ENCODE measurements around the gene HERC3. TPM values are rescaled to one million over a fixed set of nuclear protein-coding genes. Genes with fewer than 3 reads are reported as not detected.

HERC3 gene
- total and polyA plus RNA-seq, 2 experiments from 2014 or later: 2.2 to 2.4 TPM

- Histone ChIP-seq H3K4me2 (no peak overlapping the region), H3K27me3 (ENCODE audit: insufficient read depth) (peaks cover 3% of the 10 kb centered on the region; the same call in 1 of the 2 replicates)
- H3K4me3 Mint-ChIP-seq: no peak overlapping the region
Observed at GRCh38 chr4:88600176-88600838, 8.0 kb downstream of the HERC3 start.

More at GRCh38 chr4:88600176-88600838, 8.0 kb downstream of the HERC3 start:
- peaks cover 33% of the 10 kb centered on the region for H3K4me1 Mint-ChIP-seq
- H4K20me1 ChIP-seq (replicated peaks; ENCODE audit: insufficient read depth): no peaks in the 10 kb centered on the region
- H3K9me3 Mint-ChIP-seq: no peaks in the 10 kb centered on the region; the same call in 2 of the 3 replicates
- H3K36me3 Mint-ChIP-seq (ENCODE audit: low read depth): no peaks in the 10 kb centered on the region
- H3F3A ChIP-seq (replicated peaks; ENCODE audit: low read depth): no peaks in the 10 kb centered on the region
- H3K9me2 ChIP-seq (ENCODE audit: insufficient read depth): no peaks in the 10 kb centered on the region
- TF ChIP-seq, protein P1, sequence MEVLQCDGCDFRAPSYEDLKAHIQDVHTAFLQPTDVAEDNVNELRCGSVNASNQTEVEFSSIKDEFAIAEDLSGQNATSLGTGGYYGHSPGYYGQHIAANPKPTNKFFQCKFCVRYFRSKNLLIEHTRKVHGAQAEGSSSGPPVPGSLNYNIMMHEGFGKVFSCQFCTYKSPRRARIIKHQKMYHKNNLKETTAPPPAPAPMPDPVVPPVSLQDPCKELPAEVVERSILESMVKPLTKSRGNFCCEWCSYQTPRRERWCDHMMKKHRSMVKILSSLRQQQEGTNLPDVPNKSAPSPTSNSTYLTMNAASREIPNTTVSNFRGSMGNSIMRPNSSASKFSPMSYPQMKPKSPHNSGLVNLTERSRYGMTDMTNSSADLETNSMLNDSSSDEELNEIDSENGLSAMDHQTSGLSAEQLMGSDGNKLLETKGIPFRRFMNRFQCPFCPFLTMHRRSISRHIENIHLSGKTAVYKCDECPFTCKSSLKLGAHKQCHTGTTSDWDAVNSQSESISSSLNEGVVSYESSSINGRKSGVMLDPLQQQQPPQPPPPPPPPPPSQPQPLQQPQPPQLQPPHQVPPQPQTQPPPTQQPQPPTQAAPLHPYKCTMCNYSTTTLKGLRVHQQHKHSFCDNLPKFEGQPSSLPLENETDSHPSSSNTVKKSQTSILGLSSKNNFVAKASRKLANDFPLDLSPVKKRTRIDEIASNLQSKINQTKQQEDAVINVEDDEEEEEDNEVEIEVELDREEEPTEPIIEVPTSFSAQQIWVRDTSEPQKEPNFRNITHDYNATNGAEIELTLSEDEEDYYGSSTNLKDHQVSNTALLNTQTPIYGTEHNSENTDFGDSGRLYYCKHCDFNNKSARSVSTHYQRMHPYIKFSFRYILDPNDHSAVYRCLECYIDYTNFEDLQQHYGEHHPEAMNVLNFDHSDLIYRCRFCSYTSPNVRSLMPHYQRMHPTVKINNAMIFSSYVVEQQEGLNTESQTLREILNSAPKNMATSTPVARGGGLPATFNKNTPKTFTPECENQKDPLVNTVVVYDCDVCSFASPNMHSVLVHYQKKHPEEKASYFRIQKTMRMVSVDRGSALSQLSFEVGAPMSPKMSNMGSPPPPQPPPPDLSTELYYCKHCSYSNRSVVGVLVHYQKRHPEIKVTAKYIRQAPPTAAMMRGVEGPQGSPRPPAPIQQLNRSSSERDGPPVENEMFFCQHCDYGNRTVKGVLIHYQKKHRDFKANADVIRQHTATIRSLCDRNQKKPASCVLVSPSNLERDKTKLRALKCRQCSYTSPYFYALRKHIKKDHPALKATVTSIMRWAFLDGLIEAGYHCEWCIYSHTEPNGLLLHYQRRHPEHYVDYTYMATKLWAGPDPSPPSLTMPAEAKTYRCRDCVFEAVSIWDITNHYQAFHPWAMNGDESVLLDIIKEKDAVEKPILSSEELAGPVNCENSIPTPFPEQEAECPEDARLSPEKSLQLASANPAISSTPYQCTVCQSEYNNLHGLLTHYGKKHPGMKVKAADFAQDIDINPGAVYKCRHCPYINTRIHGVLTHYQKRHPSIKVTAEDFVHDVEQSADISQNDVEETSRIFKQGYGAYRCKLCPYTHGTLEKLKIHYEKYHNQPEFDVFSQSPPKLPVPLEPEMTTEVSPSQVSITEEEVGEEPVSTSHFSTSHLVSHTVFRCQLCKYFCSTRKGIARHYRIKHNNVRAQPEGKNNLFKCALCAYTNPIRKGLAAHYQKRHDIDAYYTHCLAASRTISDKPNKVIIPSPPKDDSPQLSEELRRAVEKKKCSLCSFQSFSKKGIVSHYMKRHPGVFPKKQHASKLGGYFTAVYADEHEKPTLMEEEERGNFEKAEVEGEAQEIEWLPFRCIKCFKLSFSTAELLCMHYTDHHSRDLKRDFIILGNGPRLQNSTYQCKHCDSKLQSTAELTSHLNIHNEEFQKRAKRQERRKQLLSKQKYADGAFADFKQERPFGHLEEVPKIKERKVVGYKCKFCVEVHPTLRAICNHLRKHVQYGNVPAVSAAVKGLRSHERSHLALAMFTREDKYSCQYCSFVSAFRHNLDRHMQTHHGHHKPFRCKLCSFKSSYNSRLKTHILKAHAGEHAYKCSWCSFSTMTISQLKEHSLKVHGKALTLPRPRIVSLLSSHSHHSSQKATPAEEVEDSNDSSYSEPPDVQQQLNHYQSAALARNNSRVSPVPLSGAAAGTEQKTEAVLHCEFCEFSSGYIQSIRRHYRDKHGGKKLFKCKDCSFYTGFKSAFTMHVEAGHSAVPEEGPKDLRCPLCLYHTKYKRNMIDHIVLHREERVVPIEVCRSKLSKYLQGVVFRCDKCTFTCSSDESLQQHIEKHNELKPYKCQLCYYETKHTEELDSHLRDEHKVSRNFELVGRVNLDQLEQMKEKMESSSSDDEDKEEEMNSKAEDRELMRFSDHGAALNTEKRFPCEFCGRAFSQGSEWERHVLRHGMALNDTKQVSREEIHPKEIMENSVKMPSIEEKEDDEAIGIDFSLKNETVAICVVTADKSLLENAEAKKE (CRISPR knock-in tag; IDR thresholded peaks at IDR 0.05): no peak
- no peak for TF ChIP-seq CREB1 (CRISPR knock-in tag; IDR thresholded peaks at IDR 0.05; ENCODE audit: low read depth)
- TF ChIP-seq, protein P2, sequence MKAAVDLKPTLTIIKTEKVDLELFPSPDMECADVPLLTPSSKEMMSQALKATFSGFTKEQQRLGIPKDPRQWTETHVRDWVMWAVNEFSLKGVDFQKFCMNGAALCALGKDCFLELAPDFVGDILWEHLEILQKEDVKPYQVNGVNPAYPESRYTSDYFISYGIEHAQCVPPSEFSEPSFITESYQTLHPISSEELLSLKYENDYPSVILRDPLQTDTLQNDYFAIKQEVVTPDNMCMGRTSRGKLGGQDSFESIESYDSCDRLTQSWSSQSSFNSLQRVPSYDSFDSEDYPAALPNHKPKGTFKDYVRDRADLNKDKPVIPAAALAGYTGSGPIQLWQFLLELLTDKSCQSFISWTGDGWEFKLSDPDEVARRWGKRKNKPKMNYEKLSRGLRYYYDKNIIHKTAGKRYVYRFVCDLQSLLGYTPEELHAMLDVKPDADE (IDR thresholded peaks at IDR 0.05): no peak
- TF ChIP-seq EZH2 (IDR thresholded peaks at IDR 0.05; ENCODE audit: low read depth, unreplicated experiment): no peak
- TF ChIP-seq ZNF114 (CRISPR knock-in tag; IDR thresholded peaks at IDR 0.05): no peak
- no peak for TF ChIP-seq REST (IDR thresholded peaks at IDR 0.05; ENCODE audit: unreplicated experiment)
- TF ChIP-seq NANOG (IDR thresholded peaks at IDR 0.05; ENCODE audit: borderline replicate concordance): no peak
- no peak for TF ChIP-seq EZH2phosphoT487 (IDR thresholded peaks at IDR 0.05; ENCODE audit: unreplicated experiment)
- no peak for TF ChIP-seq ZNF331 (CRISPR knock-in tag; IDR thresholded peaks at IDR 0.05; ENCODE audit: low read depth)
- no peak for TF ChIP-seq JUNB (IDR thresholded peaks at IDR 0.05; ENCODE audit: unreplicated experiment)
- no peak overlapping the region for H3K27ac ChIP-seq (ENCODE audit: low read depth)
- no peaks in the 10 kb centered on the region for H3K36me3 ChIP-seq (ENCODE audit: insufficient read depth)
- no peak for ATAC-seq
- H3K27me3 Mint-ChIP-seq (ENCODE audit: insufficient read depth, low read depth, poor library complexity): peaks cover 1% of the 10 kb centered on the region
- H3K79me2 ChIP-seq (replicated peaks; ENCODE audit: insufficient read depth): no peaks in the 10 kb centered on the region
- peaks cover 21% of the 10 kb centered on the region for H3K4me1 ChIP-seq (ENCODE audit: insufficient read depth)
- H3K4me3 ChIP-seq: no peak overlapping the region
- DNase-seq (ENCODE audit: low spot score): no peak
- no peak overlapping the region for H3K27ac Mint-ChIP-seq
- H2AFZ ChIP-seq: no peak overlapping the region
